Measurements from ENCODE around the gene DSTN.
A peak's percentile ranks its signal among the peaks of the same experiment; 100 is the strongest.

The DSTN gene

GRCh38 chr20:17587148-17587547 is 17.3 kb downstream of the DSTN start:
- no peak for DNase-seq (ENCODE audit: low read depth)
- no peak for TF ChIP-seq CTCF (IDR thresholded peaks at IDR 0.05; ENCODE audit: low read length, missing control alignments)
- no peak overlapping the region for H3K4me3 ChIP-seq (replicated peaks; ENCODE audit: low read depth, low read length)

DNA sequence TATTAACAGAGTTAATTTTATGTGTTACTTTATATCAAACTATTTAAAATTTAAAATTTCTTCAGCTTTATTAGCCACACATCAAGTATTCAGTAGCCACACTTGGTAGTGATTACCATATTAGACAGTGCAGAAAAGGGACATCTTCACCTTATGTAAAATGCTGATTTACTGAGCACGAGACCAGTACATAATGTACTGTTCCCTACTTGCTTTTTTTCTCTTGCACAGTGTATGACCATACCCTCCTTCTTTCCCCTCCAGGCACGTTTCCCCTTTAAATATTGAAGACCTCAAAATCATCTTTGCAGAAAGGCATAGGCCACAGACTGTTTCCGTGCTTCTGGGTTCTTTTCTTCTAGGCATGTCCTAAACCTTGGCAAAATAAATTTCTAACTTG is 17.9 kb downstream of the DSTN start:
- TF ChIP-seq CTCF (IDR thresholded peaks at IDR 0.05; ENCODE audit: low read length, missing control alignments): no peak
- DNase-seq (ENCODE audit: low read depth): no peak
- H3K4me3 ChIP-seq (replicated peaks; ENCODE audit: low read depth, low read length): no peak overlapping the region

- H3K4me3 ChIP-seq (replicated peaks; ENCODE audit: low read depth, low read length): no peak overlapping the region
- TF ChIP-seq CTCF (IDR thresholded peaks at IDR 0.05; ENCODE audit: low read length, missing control alignments): no peak
- no peak for DNase-seq (ENCODE audit: low read depth)
Measured at GRCh38 chr20:17589161-17589834, 19.4 kb downstream of the DSTN start.

DNA sequence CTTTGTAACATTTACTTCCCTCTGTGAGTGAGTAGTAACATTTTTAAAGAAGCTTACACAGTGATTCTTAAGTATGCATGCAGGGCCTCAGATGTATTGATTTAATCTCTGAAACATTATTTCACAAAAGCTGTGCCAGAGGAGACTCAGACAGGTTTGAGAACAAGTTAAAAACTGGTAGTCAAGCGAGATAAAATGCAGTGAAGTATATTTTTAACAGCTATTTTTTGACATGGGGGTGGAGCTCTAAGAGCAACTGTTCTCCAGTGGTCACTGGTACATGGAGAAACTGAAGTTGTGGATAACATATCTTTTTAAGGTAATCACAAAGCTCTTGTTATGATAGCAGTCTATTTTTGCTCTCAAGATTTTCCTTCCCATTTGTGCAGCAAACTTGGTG is 20.4 kb downstream of the DSTN start:
- TF ChIP-seq CTCF (IDR thresholded peaks at IDR 0.05; ENCODE audit: low read length, missing control alignments): no peak
- no peak overlapping the region for H3K4me3 ChIP-seq (replicated peaks; ENCODE audit: low read depth, low read length)
- DNase-seq (ENCODE audit: low read depth): no peak

- no peak overlapping the region for H3K4me3 ChIP-seq (replicated peaks; ENCODE audit: low read depth, low read length)
- DNase-seq (ENCODE audit: low read depth): no peak
- TF ChIP-seq CTCF (IDR thresholded peaks at IDR 0.05; ENCODE audit: low read length, missing control alignments): no peak
Measured at GRCh38 chr20:17593902-17594301, 24.0 kb downstream of the DSTN start.

DNA sequence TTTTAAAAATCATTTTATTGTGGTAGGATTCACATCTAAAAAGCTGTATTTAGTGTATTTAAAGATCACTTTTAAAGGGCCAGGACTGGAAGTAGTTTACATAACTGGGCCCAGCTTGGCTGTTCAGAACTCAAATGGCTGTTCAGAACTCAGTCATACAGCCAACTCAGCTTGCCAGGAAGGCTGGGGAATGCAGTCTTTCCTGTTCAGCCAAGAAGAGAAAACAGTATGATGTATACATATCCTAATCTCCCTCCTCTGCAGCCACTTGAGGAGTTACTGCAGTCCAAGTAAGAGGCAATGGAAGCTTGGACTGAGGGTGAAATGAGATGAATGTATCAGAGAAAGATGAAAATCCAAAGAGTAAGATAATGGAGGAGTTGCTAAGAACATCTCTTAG is 24.6 kb downstream of the DSTN start:
- H3K4me3 ChIP-seq (replicated peaks; ENCODE audit: low read depth, low read length): no peak overlapping the region
- no peak for TF ChIP-seq CTCF (IDR thresholded peaks at IDR 0.05; ENCODE audit: low read length, missing control alignments)
- DNase-seq (ENCODE audit: low read depth): peak; percentile 84

DNA sequence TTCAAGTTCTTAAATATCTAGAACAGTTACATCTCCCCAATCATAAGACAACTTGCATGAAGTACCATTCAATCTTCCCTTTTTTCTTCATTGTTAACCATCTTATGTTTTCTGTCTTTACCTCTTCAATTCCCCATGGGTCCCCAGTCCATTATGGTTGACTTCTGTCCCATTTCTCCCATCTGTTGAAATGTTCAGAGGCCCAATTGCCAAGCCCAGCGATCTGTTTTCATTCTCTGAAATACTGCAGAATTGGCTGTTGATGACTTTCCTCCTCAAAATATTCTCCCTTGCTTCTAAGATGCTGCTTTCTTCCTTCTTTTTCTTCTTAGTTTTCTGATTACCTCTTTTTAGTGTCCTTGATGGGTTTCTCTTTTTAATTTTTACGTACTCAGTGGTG is 26.0 kb downstream of the DSTN start:
- H3K4me3 ChIP-seq (replicated peaks; ENCODE audit: low read depth, low read length): no peak overlapping the region
- no peak for DNase-seq (ENCODE audit: low read depth)
- no peak for TF ChIP-seq CTCF (IDR thresholded peaks at IDR 0.05; ENCODE audit: low read length, missing control alignments)
